WTC11 (cell line): Measurements from ENCODE around the gene SMARCA2. TPM values are rescaled to one million over a fixed set of nuclear protein-coding genes. Genes with fewer than 3 reads are reported as not detected.

Source experiments
- ATAC-seq: fragments of 200-7000 bp; cut with Tn5 transposase; 2 replicates; pipeline ENCODE4 v1.10.0; 2021; ENCODE audit warnings: mild to moderate bottlenecking, moderate library complexity
- CTCF ChIA-PET: fragments of 300-600 bp; sonication (Branson Sonifier 250); formaldehyde crosslinking; loops from one replicate; lab custom pipeline; 2021; ENCODE audit warnings: antibody characterized with exemption; lab: Charles Lee
- POLR2A ChIA-PET: fragments of 350-600 bp; sonication (Branson Sonifier 250); formaldehyde crosslinking; loops from one replicate; lab custom pipeline; 2021; ENCODE audit warnings: antibody characterized with exemption; lab: Charles Lee
- DNase-seq: peaks from one replicate; pipeline ENCODE4 v3.0.0; 2021; ENCODE audit warnings: low spot score
- H3K27ac Mint-ChIP-seq: 2 replicates; pipeline ENCODE4 v1.8.0; 2021; ENCODE audit warnings: mixed read lengths
- H3K27me3 Mint-ChIP-seq: 2 replicates; pipeline ENCODE4 v1.8.0; 2021; ENCODE audit warnings: low read depth, mild to moderate bottlenecking, moderate library complexity, mixed read lengths
- H3K36me3 Mint-ChIP-seq: 2 replicates; pipeline ENCODE4 v1.8.0; 2021; ENCODE audit warnings: mixed read lengths
- H3K4me1 Mint-ChIP-seq: 2 replicates; pipeline ENCODE4 v1.8.0; 2022; ENCODE audit warnings: mixed read lengths
- H3K4me3 Mint-ChIP-seq: 2 replicates; pipeline ENCODE4 v1.8.0; 2021; ENCODE audit warnings: mild to moderate bottlenecking, moderate library complexity, mixed read lengths
- H3K9me3 Mint-ChIP-seq: 2 replicates; pipeline ENCODE4 v1.8.0; 2021; ENCODE audit warnings: mixed read lengths
- AFF4 ChIP-seq: sonication (generic); formaldehyde crosslinking; IDR thresholded peaks from 2 replicates; pipeline ENCODE4 v1.8.1; 2023; ENCODE audit warnings: mild to moderate bottlenecking, missing genetic modification reagents, borderline replicate concordance
- ATF1 ChIP-seq: sonication (generic); formaldehyde crosslinking; IDR thresholded peaks from 2 replicates; pipeline ENCODE4 v1.8.1; 2023; ENCODE audit warnings: mild to moderate bottlenecking, moderate library complexity, missing genetic modification reagents
- CTCF ChIP-seq: fragments of 200-600 bp; IDR thresholded peaks from 2 replicates; pipeline ENCODE4 v1.8.0; 2022; ENCODE audit warnings: antibody characterized with exemption
- ESRRA ChIP-seq: sonication (generic); formaldehyde crosslinking; IDR thresholded peaks from 2 replicates; pipeline ENCODE4 v1.8.1; 2022; ENCODE audit warnings: mild to moderate bottlenecking, missing genetic modification reagents, borderline replicate concordance
- FOXP4 ChIP-seq: sonication (generic); formaldehyde crosslinking; IDR thresholded peaks from 2 replicates; pipeline ENCODE4 v1.8.0; 2022; ENCODE audit warnings: mild to moderate bottlenecking, missing genetic modification reagents
- GABPB1 ChIP-seq: sonication (generic); formaldehyde crosslinking; IDR thresholded peaks from 2 replicates; pipeline ENCODE4 v1.8.1; 2023; ENCODE audit warnings: mild to moderate bottlenecking, missing genetic modification reagents
- GRHL2 ChIP-seq: fragments of 250-450 bp; sonication (Bioruptor Pico); IDR thresholded peaks from 2 replicates; pipeline ENCODE4 v1.8.0; 2022; ENCODE audit warnings: mild to moderate bottlenecking, moderate library complexity; ENCODE audit not compliant: insufficient replicate concordance, severe bottlenecking
- MAX ChIP-seq: sonication (generic); formaldehyde crosslinking; IDR thresholded peaks from 2 replicates; pipeline ENCODE4 v1.8.0; 2022; ENCODE audit warnings: mild to moderate bottlenecking, missing genetic modification reagents
- MYBL2 ChIP-seq: sonication (generic); formaldehyde crosslinking; IDR thresholded peaks from 2 replicates; pipeline ENCODE4 v1.8.1; 2023; ENCODE audit warnings: mild to moderate bottlenecking, moderate library complexity, missing genetic modification reagents
- NR3C1 ChIP-seq: sonication (generic); formaldehyde crosslinking; conservative IDR thresholded peaks from 2 replicates; pipeline ENCODE4 v1.8.1; 2023; ENCODE audit warnings: low read depth, mild to moderate bottlenecking, missing genetic modification reagents
- SP1 ChIP-seq: sonication (generic); formaldehyde crosslinking; conservative IDR thresholded peaks from 2 replicates; pipeline ENCODE4 v1.8.1; 2022; ENCODE audit warnings: missing genetic modification reagents
- ZNF263 ChIP-seq: sonication (generic); formaldehyde crosslinking; IDR thresholded peaks from 2 replicates; pipeline ENCODE4 v1.8.1; 2022; ENCODE audit warnings: low read depth, mild to moderate bottlenecking, moderate library complexity, missing genetic modification reagents
- ZNF281 ChIP-seq: sonication (generic); formaldehyde crosslinking; IDR thresholded peaks from 2 replicates; pipeline ENCODE4 v1.8.0; 2023; ENCODE audit warnings: mild to moderate bottlenecking, missing genetic modification reagents
- ZNF396 ChIP-seq: fragments of 250-450 bp; sonication (Bioruptor Pico); IDR thresholded peaks from 2 replicates; pipeline ENCODE4 v1.8.0; 2021; ENCODE audit warnings: mild to moderate bottlenecking, moderate library complexity, borderline replicate concordance
- ZNF423 ChIP-seq: fragments of 250-450 bp; sonication (Bioruptor Pico); IDR thresholded peaks from 2 replicates; pipeline ENCODE4 v2.1.2; 2022; ENCODE audit warnings: mild to moderate bottlenecking, moderate library complexity
- total RNA-seq: library from RNA; stranded (reverse); gene quantifications from 3 replicates; pipeline ENCODE4 v1.2.3, GENCODE V29; 2021
- TF ChIP-seq, protein P1 (sequence below): sonication (generic); formaldehyde crosslinking; IDR thresholded peaks from 2 replicates; pipeline ENCODE4 v1.8.0; 2022; ENCODE audit warnings: missing genetic modification reagents
- TF ChIP-seq, protein P2 (sequence below): sonication (generic); formaldehyde crosslinking; IDR thresholded peaks from 2 replicates; pipeline ENCODE4 v1.8.1; 2022; ENCODE audit warnings: mild to moderate bottlenecking, moderate library complexity, missing genetic modification reagents

SMARCA2 gene
- total RNA-seq, 1 experiment from 2014 or later: 20.3 TPM

GRCh38 chr9:2036844-2037243 lies 21.7 kb downstream of the SMARCA2 start:
- TF ChIP-seq, protein P1, sequence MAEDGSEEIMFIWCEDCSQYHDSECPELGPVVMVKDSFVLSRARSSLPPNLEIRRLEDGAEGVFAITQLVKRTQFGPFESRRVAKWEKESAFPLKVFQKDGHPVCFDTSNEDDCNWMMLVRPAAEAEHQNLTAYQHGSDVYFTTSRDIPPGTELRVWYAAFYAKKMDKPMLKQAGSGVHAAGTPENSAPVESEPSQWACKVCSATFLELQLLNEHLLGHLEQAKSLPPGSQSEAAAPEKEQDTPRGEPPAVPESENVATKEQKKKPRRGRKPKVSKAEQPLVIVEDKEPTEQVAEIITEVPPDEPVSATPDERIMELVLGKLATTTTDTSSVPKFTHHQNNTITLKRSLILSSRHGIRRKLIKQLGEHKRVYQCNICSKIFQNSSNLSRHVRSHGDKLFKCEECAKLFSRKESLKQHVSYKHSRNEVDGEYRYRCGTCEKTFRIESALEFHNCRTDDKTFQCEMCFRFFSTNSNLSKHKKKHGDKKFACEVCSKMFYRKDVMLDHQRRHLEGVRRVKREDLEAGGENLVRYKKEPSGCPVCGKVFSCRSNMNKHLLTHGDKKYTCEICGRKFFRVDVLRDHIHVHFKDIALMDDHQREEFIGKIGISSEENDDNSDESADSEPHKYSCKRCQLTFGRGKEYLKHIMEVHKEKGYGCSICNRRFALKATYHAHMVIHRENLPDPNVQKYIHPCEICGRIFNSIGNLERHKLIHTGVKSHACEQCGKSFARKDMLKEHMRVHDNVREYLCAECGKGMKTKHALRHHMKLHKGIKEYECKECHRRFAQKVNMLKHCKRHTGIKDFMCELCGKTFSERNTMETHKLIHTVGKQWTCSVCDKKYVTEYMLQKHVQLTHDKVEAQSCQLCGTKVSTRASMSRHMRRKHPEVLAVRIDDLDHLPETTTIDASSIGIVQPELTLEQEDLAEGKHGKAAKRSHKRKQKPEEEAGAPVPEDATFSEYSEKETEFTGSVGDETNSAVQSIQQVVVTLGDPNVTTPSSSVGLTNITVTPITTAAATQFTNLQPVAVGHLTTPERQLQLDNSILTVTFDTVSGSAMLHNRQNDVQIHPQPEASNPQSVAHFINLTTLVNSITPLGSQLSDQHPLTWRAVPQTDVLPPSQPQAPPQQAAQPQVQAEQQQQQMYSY (CRISPR knock-in tag): no peak
- DNase-seq: no peak
- Mint-ChIP-seq H3K4me1 (peaks cover under 1% of the 10 kb centered on the region; the same call in 1 of the 2 replicates), H3K27ac (no peak overlapping the region), H3K27me3 (no peaks in the 10 kb centered on the region), H3K4me3 (no peak overlapping the region), H3K36me3 (no peaks in the 10 kb centered on the region), H3K9me3 (no peaks in the 10 kb centered on the region)
- ChIA-PET POLR2A (no interaction called here), CTCF (no interaction called here)
- ATAC-seq: no peak

- POLR2A ChIA-PET: no interaction called here
- CTCF ChIA-PET: no interaction called here
- no peaks in the 10 kb centered on the region for H3K36me3 Mint-ChIP-seq
- H3K27me3 Mint-ChIP-seq: no peaks in the 10 kb centered on the region
- H3K27ac Mint-ChIP-seq: no peak overlapping the region
- no peaks in the 10 kb centered on the region for H3K9me3 Mint-ChIP-seq
- H3K4me3 Mint-ChIP-seq: no peak overlapping the region
- DNase-seq (no peak), ATAC-seq (peak; percentile 18; the same call in 1 of the 2 replicates)
- H3K4me1 Mint-ChIP-seq: no peaks in the 10 kb centered on the region
- TF ChIP-seq ZNF263 (CRISPR knock-in tag): no peak
- no peak for TF ChIP-seq GABPB1 (CRISPR knock-in tag)
- TF ChIP-seq MYBL2 (CRISPR knock-in tag): no peak
- TF ChIP-seq ZNF396: no peak
- no peak for TF ChIP-seq FOXP4 (CRISPR knock-in tag)
- no peak for TF ChIP-seq NR3C1 (CRISPR knock-in tag)
- no peak for TF ChIP-seq SP1
- no peak for TF ChIP-seq AFF4 (CRISPR knock-in tag)
- TF ChIP-seq MAX (CRISPR knock-in tag): no peak
- no peak for TF ChIP-seq ZNF423 (CRISPR knock-in tag)
- no peak for TF ChIP-seq ATF1
- no peak for TF ChIP-seq ZNF281 (CRISPR knock-in tag)
- TF ChIP-seq CTCF: no peak
- TF ChIP-seq, protein P2, sequence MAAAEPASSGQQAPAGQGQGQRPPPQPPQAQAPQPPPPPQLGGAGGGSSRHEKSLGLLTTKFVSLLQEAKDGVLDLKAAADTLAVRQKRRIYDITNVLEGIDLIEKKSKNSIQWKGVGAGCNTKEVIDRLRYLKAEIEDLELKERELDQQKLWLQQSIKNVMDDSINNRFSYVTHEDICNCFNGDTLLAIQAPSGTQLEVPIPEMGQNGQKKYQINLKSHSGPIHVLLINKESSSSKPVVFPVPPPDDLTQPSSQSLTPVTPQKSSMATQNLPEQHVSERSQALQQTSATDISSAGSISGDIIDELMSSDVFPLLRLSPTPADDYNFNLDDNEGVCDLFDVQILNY: no peak
- no peak for TF ChIP-seq GRHL2 (CRISPR knock-in tag)
- TF ChIP-seq ESRRA: no peak
Observed at GRCh38 chr9:2039294-2040180, 24.4 kb downstream of the SMARCA2 start.
